Upper lobe of right lung (tissue), 1 donor: Measurements from ENCODE around the gene PODNL1. TPM values are rescaled to one million over a fixed set of nuclear protein-coding genes. Genes with fewer than 3 reads are reported as not detected.

ENCODE experiments used
- ATAC-seq: fragments of 200-7000 bp; cut with Tn5 transposase; one replicate; pipeline ENCODE4 v1.9.1; 2020; ENCODE audit warnings: mild to moderate bottlenecking, moderate library complexity
- DNase-seq: peaks from one replicate; pipeline ENCODE4 v3.0.0-alpha.2; 2020
- H3K27ac ChIP-seq: fragments of 200-600 bp; one replicate; pipeline ENCODE4 v1.8.0; 2022
- H3K27me3 ChIP-seq: fragments of 200-600 bp; one replicate; pipeline ENCODE4 v1.8.0; 2022; ENCODE audit warnings: mild to moderate bottlenecking
- H3K36me3 ChIP-seq: fragments of 200-600 bp; one replicate; pipeline ENCODE4 v1.8.0; 2022
- H3K4me1 ChIP-seq: fragments of 200-600 bp; one replicate; pipeline ENCODE4 v1.8.0; 2022
- H3K4me3 ChIP-seq: fragments of 200-600 bp; one replicate; pipeline ENCODE4 v1.8.0; 2022; ENCODE audit warnings: mild to moderate bottlenecking
- H3K9me3 ChIP-seq: fragments of 200-600 bp; one replicate; pipeline ENCODE4 v1.8.0; 2022
- intact Hi-C: fragments of 100-400 bp; cut with DNase I; formaldehyde crosslinking; loops from one replicate; pipeline ENCODE4 v1.11.0; 2022
- long read RNA-seq: library from polyadenylated mRNA; unstranded; transcript quantifications from one replicate; pipeline ENCODE4 v2.0.0, GENCODE V29; 2021
- total RNA-seq: library from RNA; stranded (reverse); fragmentation: NEBNext Ultra II Directional; extraction: Animal tissue kit (Norgen Biotek cat#: 25700); gene quantifications from one replicate; pipeline ENCODE4 v1.2.1, GENCODE V29; 2021
- TF ChIP-seq, protein P1 (sequence below): fragments of 200-600 bp; IDR thresholded peaks from one replicate; pipeline ENCODE4 v1.8.0; 2022; ENCODE audit warnings: antibody characterized with exemption
- donor health status: DM: no; HTN: yes; CAD: no; lungs with severe emphysema.

Gene PODNL1, protein sequence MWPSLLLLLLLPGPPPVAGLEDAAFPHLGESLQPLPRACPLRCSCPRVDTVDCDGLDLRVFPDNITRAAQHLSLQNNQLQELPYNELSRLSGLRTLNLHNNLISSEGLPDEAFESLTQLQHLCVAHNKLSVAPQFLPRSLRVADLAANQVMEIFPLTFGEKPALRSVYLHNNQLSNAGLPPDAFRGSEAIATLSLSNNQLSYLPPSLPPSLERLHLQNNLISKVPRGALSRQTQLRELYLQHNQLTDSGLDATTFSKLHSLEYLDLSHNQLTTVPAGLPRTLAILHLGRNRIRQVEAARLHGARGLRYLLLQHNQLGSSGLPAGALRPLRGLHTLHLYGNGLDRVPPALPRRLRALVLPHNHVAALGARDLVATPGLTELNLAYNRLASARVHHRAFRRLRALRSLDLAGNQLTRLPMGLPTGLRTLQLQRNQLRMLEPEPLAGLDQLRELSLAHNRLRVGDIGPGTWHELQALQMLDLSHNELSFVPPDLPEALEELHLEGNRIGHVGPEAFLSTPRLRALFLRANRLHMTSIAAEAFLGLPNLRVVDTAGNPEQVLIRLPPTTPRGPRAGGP
- 2.8 TPM for total RNA-seq
- long read RNA-seq, partial matches to known transcripts: 5 of 13 reads
- long read RNA-seq, other reads (novel, unspliced or antisense): 7 of 13 reads

DNA sequence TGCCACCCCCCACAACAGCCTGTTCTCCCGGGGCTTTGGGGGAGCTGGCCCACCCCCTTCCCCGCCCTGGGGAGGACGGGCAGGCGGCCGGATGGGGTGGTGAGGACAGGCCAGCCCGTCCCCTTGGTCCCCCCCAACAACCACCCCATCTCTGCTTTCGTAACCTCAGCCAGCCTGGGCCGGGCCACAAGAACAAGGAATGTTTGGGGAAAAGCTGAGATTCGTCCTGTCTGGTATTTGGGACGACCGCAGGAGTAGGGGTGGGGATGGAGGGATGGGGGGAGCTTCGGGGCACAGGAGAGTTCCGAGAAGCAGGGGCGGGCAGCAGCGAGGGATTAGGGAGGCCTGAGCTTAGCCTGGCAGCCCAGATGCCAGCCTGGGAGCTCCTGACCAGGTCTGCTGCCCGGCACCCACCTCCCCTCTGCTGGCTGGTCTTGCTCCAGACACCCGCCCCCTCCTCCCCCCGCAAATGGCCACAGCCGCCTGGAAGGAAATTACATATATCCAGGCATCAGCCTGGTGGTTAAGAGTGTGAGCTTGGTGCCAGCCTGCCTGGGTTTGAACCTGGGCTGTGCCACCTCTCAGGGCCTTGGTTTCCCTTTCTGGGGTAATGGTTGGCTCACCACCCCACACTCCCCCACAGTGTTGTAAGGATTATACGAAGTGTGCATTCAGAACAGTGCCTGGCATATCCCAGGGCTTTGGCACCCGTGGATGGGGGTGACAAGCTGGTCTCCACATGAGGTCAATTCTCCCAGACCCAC lies at the start of gene PODNL1:
Gene PODNL1 (minus strand): TSS at position 117 of the 764 bp plus-strand sequence. CDS start 236 bp downstream, outside the sequence.
- intact Hi-C loops: no loop called here
- Histone ChIP-seq H3K27me3 (no peaks in the 10 kb centered on the region), H3K4me1 (no peaks in the 10 kb centered on the region), H3K36me3 (no peaks in the 10 kb centered on the region), H3K27ac (no peak within 1 kb of the TSS), H3K9me3 (no peaks in the 10 kb centered on the region), H3K4me3 (peak within 1 kb of the TSS; percentile 39)
- ATAC-seq (peak; percentile 49), DNase-seq (no peak)
- TF ChIP-seq, protein P1, sequence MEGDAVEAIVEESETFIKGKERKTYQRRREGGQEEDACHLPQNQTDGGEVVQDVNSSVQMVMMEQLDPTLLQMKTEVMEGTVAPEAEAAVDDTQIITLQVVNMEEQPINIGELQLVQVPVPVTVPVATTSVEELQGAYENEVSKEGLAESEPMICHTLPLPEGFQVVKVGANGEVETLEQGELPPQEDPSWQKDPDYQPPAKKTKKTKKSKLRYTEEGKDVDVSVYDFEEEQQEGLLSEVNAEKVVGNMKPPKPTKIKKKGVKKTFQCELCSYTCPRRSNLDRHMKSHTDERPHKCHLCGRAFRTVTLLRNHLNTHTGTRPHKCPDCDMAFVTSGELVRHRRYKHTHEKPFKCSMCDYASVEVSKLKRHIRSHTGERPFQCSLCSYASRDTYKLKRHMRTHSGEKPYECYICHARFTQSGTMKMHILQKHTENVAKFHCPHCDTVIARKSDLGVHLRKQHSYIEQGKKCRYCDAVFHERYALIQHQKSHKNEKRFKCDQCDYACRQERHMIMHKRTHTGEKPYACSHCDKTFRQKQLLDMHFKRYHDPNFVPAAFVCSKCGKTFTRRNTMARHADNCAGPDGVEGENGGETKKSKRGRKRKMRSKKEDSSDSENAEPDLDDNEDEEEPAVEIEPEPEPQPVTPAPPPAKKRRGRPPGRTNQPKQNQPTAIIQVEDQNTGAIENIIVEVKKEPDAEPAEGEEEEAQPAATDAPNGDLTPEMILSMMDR: no peak

DNA sequence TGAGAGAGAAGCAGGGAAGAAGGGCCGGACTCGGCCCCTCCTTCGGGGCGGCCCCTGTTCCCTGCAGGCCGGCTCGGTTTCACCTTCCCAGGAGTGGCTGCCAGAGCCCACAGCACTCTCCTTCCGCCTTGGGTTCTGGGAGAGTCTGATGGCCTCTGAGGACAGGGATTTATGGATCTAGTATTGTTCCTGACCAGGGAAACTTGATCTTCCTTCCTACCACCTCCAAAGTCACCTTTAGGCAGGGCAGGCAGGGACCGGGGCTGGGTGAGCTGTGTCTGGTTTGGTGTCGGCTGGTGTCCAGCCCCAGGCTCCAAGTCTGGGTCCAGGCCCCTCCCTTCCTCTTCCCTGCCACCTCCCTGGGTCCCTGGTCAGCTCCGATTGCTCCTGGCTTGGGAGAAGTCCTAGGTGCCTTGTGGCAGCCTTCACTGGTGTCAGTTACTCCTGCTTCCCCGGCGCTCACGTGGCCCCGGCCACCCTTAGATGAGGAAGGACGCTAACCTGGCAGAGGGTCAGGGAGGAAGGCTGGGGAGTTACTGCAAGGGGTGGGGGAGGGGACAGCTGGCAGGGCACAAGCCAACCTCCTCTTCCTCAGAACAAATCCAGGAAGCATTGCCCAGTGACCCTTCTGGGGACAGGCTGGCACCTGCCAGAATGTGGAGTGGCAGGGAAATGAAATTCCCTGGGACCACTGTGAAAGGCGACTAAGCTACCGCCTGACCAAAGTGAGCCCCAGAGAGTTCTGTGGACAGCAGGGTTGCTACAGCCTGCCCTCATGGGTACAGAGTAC lies 49.1 kb upstream of the PODNL1 start:
- peak overlapping the region; percentile 19 for H3K4me3 ChIP-seq
- TF ChIP-seq, protein P1: no peak
- peak overlapping the region; percentile 93 for H3K27ac ChIP-seq
- no peaks in the 10 kb centered on the region for H3K9me3 ChIP-seq
- peak; percentile 50 for ATAC-seq
- H3K27me3 ChIP-seq: no peaks in the 10 kb centered on the region
- DNase-seq: peak; percentile 84
- intact Hi-C loops: no loop called here
- H3K4me1 ChIP-seq: peaks cover 35% of the 10 kb centered on the region
- H3K36me3 ChIP-seq: peaks cover 2% of the 10 kb centered on the region

DNA sequence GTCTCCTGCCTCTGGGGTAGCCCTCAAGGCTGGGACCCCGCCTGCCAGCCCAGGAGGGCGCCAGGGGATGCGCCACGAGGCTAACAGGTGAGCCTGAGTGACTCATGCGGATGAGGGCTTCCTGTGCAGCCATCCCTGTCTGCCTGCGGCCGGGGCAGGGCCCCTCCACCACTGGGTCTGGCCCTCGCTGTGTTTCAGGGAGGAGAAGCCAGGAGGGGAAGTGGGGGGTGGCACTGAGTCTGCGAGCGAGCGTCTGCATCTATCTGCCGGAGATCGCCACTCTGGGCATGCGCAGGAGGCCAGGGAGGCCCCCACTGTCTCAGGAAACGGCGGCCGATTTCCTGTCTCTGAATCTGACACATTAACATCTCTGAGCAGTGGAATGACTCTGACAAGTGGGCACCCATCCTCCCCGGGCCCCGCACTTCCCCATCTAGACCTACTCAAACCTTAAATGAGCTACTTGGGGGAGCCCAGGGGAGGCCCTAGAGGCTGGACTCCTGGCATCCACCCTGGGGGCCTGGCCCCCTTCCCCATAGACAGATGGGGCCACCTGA lies 48.2 kb upstream of the PODNL1 start:
- DNase-seq (peak; percentile 92), ATAC-seq (peak; percentile 81)
- Histone ChIP-seq H3K4me1 (peaks cover 35% of the 10 kb centered on the region), H3K27me3 (no peaks in the 10 kb centered on the region), H3K36me3 (no peaks in the 10 kb centered on the region), H3K27ac (peak overlapping the region; percentile 93), H3K4me3 (peak overlapping the region; percentile 19), H3K9me3 (no peaks in the 10 kb centered on the region)
- intact Hi-C loops: no loop called here
- TF ChIP-seq, protein P1: no peak

DNA sequence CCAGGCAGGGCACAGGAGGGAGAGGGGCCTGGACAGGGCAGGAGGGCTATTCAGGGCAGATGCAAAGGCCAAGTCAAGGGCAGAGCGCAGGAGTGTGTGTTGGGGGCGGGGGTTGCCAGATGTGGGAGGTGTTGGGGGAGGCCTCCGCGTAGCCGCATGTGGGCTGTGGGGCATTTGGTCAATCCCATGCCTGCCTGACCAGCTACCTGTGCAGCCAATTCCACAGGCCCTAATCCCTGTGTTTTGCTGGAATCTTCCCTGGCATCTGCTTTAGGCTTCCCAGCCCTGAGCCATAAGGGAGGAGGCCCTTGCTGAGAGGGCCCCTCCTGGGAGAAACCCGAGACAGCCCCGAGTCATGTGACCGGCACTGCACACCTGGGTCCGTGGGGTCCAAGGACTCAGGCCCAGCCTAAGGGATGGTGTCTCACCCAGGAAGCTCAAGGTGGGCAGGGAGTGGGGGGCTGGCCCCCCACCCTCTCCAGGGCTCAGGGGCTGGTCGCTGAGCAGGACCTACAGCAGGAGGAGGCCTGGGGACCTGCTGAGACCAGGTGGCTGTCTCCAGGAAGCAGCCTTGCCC lies 47.6 kb upstream of the PODNL1 start:
- ATAC-seq (no peak), DNase-seq (no peak)
- Histone ChIP-seq H3K36me3 (no peaks in the 10 kb centered on the region), H3K4me1 (peaks cover 35% of the 10 kb centered on the region), H3K27ac (peak overlapping the region; percentile 93), H3K27me3 (no peaks in the 10 kb centered on the region), H3K4me3 (no peak overlapping the region), H3K9me3 (no peaks in the 10 kb centered on the region)
- TF ChIP-seq, protein P1: no peak
- intact Hi-C loops: no loop called here
